Measurements from ENCODE around the gene FTH1.

GRCh38 chr11:61954106-61954850 is 13.2 kb downstream of the FTH1 start:
- TF ChIP-seq CTCF (IDR thresholded peaks at IDR 0.05) (no peak), POLR2A (IDR thresholded peaks at IDR 0.05) (no peak)

All from Peyer's patch (tissue), 4 donors.